ENCODE measurements around the gene STH.

GRCh38 chr17:45956090-45956489 is 43.0 kb upstream of the STH start:
- TF ChIP-seq, protein P1, sequence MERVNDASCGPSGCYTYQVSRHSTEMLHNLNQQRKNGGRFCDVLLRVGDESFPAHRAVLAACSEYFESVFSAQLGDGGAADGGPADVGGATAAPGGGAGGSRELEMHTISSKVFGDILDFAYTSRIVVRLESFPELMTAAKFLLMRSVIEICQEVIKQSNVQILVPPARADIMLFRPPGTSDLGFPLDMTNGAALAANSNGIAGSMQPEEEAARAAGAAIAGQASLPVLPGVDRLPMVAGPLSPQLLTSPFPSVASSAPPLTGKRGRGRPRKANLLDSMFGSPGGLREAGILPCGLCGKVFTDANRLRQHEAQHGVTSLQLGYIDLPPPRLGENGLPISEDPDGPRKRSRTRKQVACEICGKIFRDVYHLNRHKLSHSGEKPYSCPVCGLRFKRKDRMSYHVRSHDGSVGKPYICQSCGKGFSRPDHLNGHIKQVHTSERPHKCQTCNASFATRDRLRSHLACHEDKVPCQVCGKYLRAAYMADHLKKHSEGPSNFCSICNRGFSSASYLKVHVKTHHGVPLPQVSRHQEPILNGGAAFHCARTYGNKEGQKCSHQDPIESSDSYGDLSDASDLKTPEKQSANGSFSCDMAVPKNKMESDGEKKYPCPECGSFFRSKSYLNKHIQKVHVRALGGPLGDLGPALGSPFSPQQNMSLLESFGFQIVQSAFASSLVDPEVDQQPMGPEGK (CRISPR knock-in tag; IDR thresholded peaks at IDR 0.05; ENCODE audit: borderline replicate concordance), result no peak
- no peak for TF ChIP-seq CREB5 (CRISPR knock-in tag; IDR thresholded peaks at IDR 0.05; ENCODE audit: low read depth)
- no peak for TF ChIP-seq ZFP3 (CRISPR knock-in tag; IDR thresholded peaks at IDR 0.05)
- TF ChIP-seq TOX (CRISPR knock-in tag; IDR thresholded peaks at IDR 0.05; ENCODE audit: borderline replicate concordance), result no peak
